HepG2 (cell line): ENCODE data around the gene NOVA2. TPM values are rescaled to one million over a fixed set of nuclear protein-coding genes. Genes with fewer than 3 reads are reported as not detected.

Source experiments
- ATAC-seq: fragments of 200-7000 bp; cut with Tn5 transposase; 3 replicates; pipeline ENCODE4 v1.9.1; 2020; ENCODE audit warnings: mild to moderate bottlenecking, moderate library complexity
- BruUV-seq: library from RNA; stranded (reverse); fragments of 400-500 nt; replicated peaks from 2 replicates; lab custom pipeline; 2021; lab: Mats Ljungman, UMichigan
- CTCF ChIA-PET: fragments of 300-600 bp; formaldehyde crosslinking; extraction: SDS; loops from one replicate; lab custom pipeline; 2021; ENCODE audit warnings: low total read pairs, inconsistent platforms, low intra/inter-chr PET ratio; lab: Yijun Ruan, JAX
- POLR2A ChIA-PET: fragments of 350-600 bp; sonication (Branson Sonifier 250); formaldehyde crosslinking; loops from one replicate; lab custom pipeline; 2020; ENCODE audit warnings: antibody characterized with exemption, inconsistent platforms; lab: Yijun Ruan, JAX
- DNase-seq: peaks from one replicate; pipeline ENCODE4 v3.0.0-alpha.2; 2015; ENCODE audit warnings: low spot score
- FAIRE-seq: peaks from 3 replicates; lab custom pipeline; 2011; peaks lifted over from hg19 to GRCh38; lab: Jason Lieb, UNC
- H2AFZ ChIP-seq: one replicate; pipeline ENCODE4 v1.6.1; 2011; ENCODE audit warnings: low read length, inconsistent platforms
- H3K27ac ChIP-seq: fragments of 300-600 bp; 3 replicates; pipeline ENCODE4 v1.8.0; 2011; ENCODE audit warnings: mixed run types, mild to moderate bottlenecking, mixed read lengths, low read length, inconsistent platforms; ENCODE audit not compliant: insufficient read depth; ENCODE audit errors: extremely low read length
- H3K27me3 ChIP-seq, 2 experiments: fragments of 200-600 bp in 1 of 2; 2 replicates in 1 of 2; 3 replicates in 1 of 2; pipeline versions ENCODE4 v1.6.0 to v1.8.0; 2011; ENCODE audit warnings: low read length in 2 of 2, mild to moderate bottlenecking in 2 of 2, moderate library complexity in 2 of 2, inconsistent platforms in 1 of 2; ENCODE audit not compliant: insufficient read depth in 2 of 2, control insufficient read depth in 1 of 2
- H3K36me3 ChIP-seq, 2 experiments: fragments of 200-600 bp in 1 of 2; replicated peaks in 1 of 2; 2 replicates in 1 of 2; 3 replicates in 1 of 2; pipeline versions ENCODE4 v1.5.1 to v1.8.0; 2011; ENCODE audit warnings: low read length in 2 of 2, inconsistent platforms in 1 of 2; ENCODE audit not compliant: insufficient read depth in 2 of 2, control insufficient read depth in 1 of 2
- H3K4me1 ChIP-seq: 2 replicates; pipeline ENCODE4 v1.5.1; 2012; ENCODE audit warnings: low read length, inconsistent platforms; ENCODE audit not compliant: insufficient read depth
- H3K4me2 ChIP-seq: 2 replicates; pipeline ENCODE4 v1.6.0; 2011; ENCODE audit warnings: low read depth, low read length, inconsistent platforms
- H3K4me3 ChIP-seq, 3 experiments: fragments of 200-600 bp in 1 of 3; sonication (generic), shearing (Covaris generic) in 1 of 3; replicated peaks in 1 of 3; 2 replicates each; pipeline ENCODE4 v1.5.1; 2011 to 2016; ENCODE audit warnings: low read length in 3 of 3, inconsistent platforms in 2 of 3, low read depth in 2 of 3, mild to moderate bottlenecking in 2 of 3, control low read depth in 1 of 3, mixed read lengths in 1 of 3; ENCODE audit not compliant: insufficient read depth in 1 of 3
- H3K79me2 ChIP-seq: one replicate; pipeline ENCODE4 v1.6.1; 2011; ENCODE audit warnings: low read length, inconsistent platforms; ENCODE audit not compliant: insufficient read depth
- H3K9ac ChIP-seq: 2 replicates; pipeline ENCODE4 v1.6.0; 2011; ENCODE audit warnings: mild to moderate bottlenecking, low read depth, low read length, inconsistent platforms; ENCODE audit not compliant: insufficient read depth
- H3K9me3 ChIP-seq: 2 replicates; pipeline ENCODE4 v1.5.1; 2012; ENCODE audit warnings: mild to moderate bottlenecking, low read length
- H4K20me1 ChIP-seq: 2 replicates; pipeline ENCODE4 v1.6.0; 2011; ENCODE audit warnings: inconsistent platforms, mild to moderate bottlenecking, low read length, moderate library complexity; ENCODE audit not compliant: insufficient read depth
- ARNT2 ChIP-seq: sonication (generic); formaldehyde crosslinking; IDR thresholded peaks from 2 replicates; pipeline ENCODE4 v1.8.0; 2022; ENCODE audit warnings: mild to moderate bottlenecking, low read depth, missing genetic modification reagents, moderate library complexity
- ARNTL ChIP-seq: sonication (generic); formaldehyde crosslinking; IDR thresholded peaks from 2 replicates; pipeline ENCODE4 v1.4.0; 2020; ENCODE audit warnings: mild to moderate bottlenecking, missing genetic modification reagents
- EZH2 ChIP-seq: conservative IDR thresholded peaks from 2 replicates; pipeline ENCODE4 v1.6.1; 2012; ENCODE audit warnings: mild to moderate bottlenecking, low read depth, low read length, moderate library complexity
- MNT ChIP-seq: fragments of 450-650 bp; IDR thresholded peaks from 2 replicates; pipeline ENCODE4 v1.6.1; 2016
- NR2F6 ChIP-seq, 2 experiments: IDR thresholded peaks; 2 replicates each; pipeline ENCODE4 v1.6.1; 2016; ENCODE audit warnings: antibody characterized with exemption in 1 of 2, mild to moderate bottlenecking in 1 of 2
- SP1 ChIP-seq, 2 experiments: fragments of 450-650 bp in 1 of 2; sonication (generic) in 1 of 2; formaldehyde crosslinking in 1 of 2; IDR thresholded peaks; 2 replicates each; pipeline versions ENCODE4 v1.4.0 to v1.6.1; 2016 to 2020; ENCODE audit warnings: missing genetic modification reagents in 1 of 2
- SPEN ChIP-seq: sonication (generic); formaldehyde crosslinking; IDR thresholded peaks from 2 replicates; pipeline ENCODE4 v1.5.1; 2020; ENCODE audit warnings: low read depth, mild to moderate bottlenecking, missing genetic modification reagents
- TBX2 ChIP-seq: sonication (generic); formaldehyde crosslinking; IDR thresholded peaks from 2 replicates; pipeline ENCODE4 v1.5.0; 2020; ENCODE audit warnings: missing genetic modification reagents, mild to moderate bottlenecking, borderline replicate concordance
- YY1 ChIP-seq: IDR thresholded peaks from 2 replicates; pipeline ENCODE4 v1.6.1; 2011; ENCODE audit warnings: low read length, low read depth, moderate library complexity, mild to moderate bottlenecking; ENCODE audit not compliant: insufficient read depth, insufficient replicate concordance
- ZNF296 ChIP-seq: sonication (generic); formaldehyde crosslinking; conservative IDR thresholded peaks from 2 replicates; pipeline ENCODE4 v1.5.0; 2020; ENCODE audit warnings: mild to moderate bottlenecking, missing genetic modification reagents
- ZNF382 ChIP-seq: sonication (generic); formaldehyde crosslinking; IDR thresholded peaks from 2 replicates; pipeline ENCODE4 v1.5.0; 2020; ENCODE audit warnings: missing genetic modification reagents, mild to moderate bottlenecking, borderline replicate concordance
- ZNF383 ChIP-seq: sonication (generic); formaldehyde crosslinking; IDR thresholded peaks from 2 replicates; pipeline ENCODE4 v1.4.0; 2020; ENCODE audit warnings: missing genetic modification reagents, mild to moderate bottlenecking, borderline replicate concordance
- ZNF484 ChIP-seq: sonication (generic); formaldehyde crosslinking; IDR thresholded peaks from 2 replicates; pipeline ENCODE4 v1.5.1; 2020; ENCODE audit warnings: mild to moderate bottlenecking, low read depth, missing genetic modification reagents, borderline replicate concordance
- ZNF598 ChIP-seq: sonication (generic); formaldehyde crosslinking; IDR thresholded peaks from 2 replicates; pipeline ENCODE4 v1.5.1; 2020; ENCODE audit warnings: mild to moderate bottlenecking, missing genetic modification reagents, borderline replicate concordance
- ZNF691 ChIP-seq: sonication (generic); formaldehyde crosslinking; IDR thresholded peaks from 2 replicates; pipeline ENCODE4 v1.4.0; 2020; ENCODE audit warnings: missing genetic modification reagents, low read depth, mild to moderate bottlenecking, borderline replicate concordance
- WGBS: methylation state at CpG from one replicate; pipeline ENCODE4 v1.1.6; 2017; ENCODE audit warnings: low lambda C conversion rate; 5-methylcytosine and 5-hydroxymethylcytosine counted together
- in situ Hi-C: cut with HindIII; loops from 2 replicates; pipeline ENCODE4 v1.10.0; 2017; ENCODE audit warnings: low pct_unique_long_range_greater_than_20kb; ENCODE audit not compliant: extremely low pct_ligation_motif_present
- intact Hi-C: fragments of 100-400 bp; cut with micrococcal nuclease; formaldehyde crosslinking; loops from one replicate; pipeline ENCODE4 v1.10.0; 2022; ENCODE audit not compliant: unreplicated experiment
- polyA plus RNA-seq, 8 experiments: library from polyadenylated mRNA; depleted of rRNA in 3 of 8; stranded (reverse) in 7 of 8; unstranded in 1 of 8; fragments of >200 nt; fragmentation: Illumina TruSeq in 4 of 8; extraction: Trizol in 4 of 8; gene quantifications; 2 replicates each; pipeline versions ENCODE4 v1.2.1 to v1.2.3, GENCODE V29; 2011 to 2016; ENCODE audit warnings: low read depth in 4 of 8, missing spikeins in 1 of 8, mixed read lengths in 1 of 8; ENCODE audit not compliant: insufficient read depth in 1 of 8
- total RNA-seq, 5 experiments: library from RNA; depleted of rRNA; stranded (reverse); fragments of >200 nt; fragmentation: Illumina TruSeq; extraction: Trizol; gene quantifications; 2 replicates each; pipeline ENCODE4 v1.2.3, GENCODE V29; 2016; ENCODE audit warnings: low read depth in 1 of 5
- TF ChIP-seq, protein P1 (sequence below): sonication (generic); formaldehyde crosslinking; conservative IDR thresholded peaks from 2 replicates; pipeline ENCODE4 v1.8.0; 2022; ENCODE audit warnings: missing genetic modification reagents

NOVA2 gene
- total and polyA plus RNA-seq, 2 of the 13 experiments (the other 11 are each of a cell fraction or from before 2014, with no cell fraction given), result not detected

- H3K79me2 ChIP-seq, result no peaks in the 10 kb centered on the region
- no TSS peak for BruUV-seq
- H2AFZ ChIP-seq, result no peak overlapping the region
- H3K4me3 ChIP-seq, result no peak overlapping the region
- H3K9ac ChIP-seq, result no peak overlapping the region
- H3K4me1 ChIP-seq, result no peaks in the 10 kb centered on the region
- TF ChIP-seq MNT, result no peak
- no peak for TF ChIP-seq NR2F6 (IDR thresholded peaks at IDR 0.05)
- TF ChIP-seq NR2F6 (CRISPR knock-in tag; IDR thresholded peaks at IDR 0.05), result no peak
- no peak for TF ChIP-seq ZNF598
- TF ChIP-seq ARNTL (CRISPR knock-in tag), result no peak
- TF ChIP-seq SPEN (CRISPR knock-in tag), result no peak
- no peak for TF ChIP-seq EZH2
- TF ChIP-seq ZNF691 (CRISPR knock-in tag), result no peak
- no peak for TF ChIP-seq ZNF484 (CRISPR knock-in tag)
- TF ChIP-seq ARNT2 (CRISPR knock-in tag), result no peak
- TF ChIP-seq ZNF382 (CRISPR knock-in tag), result no peak
- TF ChIP-seq, protein P1, sequence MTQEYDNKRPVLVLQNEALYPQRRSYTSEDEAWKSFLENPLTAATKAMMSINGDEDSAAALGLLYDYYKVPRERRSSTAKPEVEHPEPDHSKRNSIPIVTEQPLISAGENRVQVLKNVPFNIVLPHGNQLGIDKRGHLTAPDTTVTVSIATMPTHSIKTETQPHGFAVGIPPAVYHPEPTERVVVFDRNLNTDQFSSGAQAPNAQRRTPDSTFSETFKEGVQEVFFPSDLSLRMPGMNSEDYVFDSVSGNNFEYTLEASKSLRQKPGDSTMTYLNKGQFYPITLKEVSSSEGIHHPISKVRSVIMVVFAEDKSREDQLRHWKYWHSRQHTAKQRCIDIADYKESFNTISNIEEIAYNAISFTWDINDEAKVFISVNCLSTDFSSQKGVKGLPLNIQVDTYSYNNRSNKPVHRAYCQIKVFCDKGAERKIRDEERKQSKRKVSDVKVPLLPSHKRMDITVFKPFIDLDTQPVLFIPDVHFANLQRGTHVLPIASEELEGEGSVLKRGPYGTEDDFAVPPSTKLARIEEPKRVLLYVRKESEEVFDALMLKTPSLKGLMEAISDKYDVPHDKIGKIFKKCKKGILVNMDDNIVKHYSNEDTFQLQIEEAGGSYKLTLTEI, result no peak
- no peak for TF ChIP-seq YY1
- TF ChIP-seq SP1 (IDR thresholded peaks at IDR 0.05), result no peak
- TF ChIP-seq SP1 (CRISPR knock-in tag; IDR thresholded peaks at IDR 0.05), result no peak
- TF ChIP-seq ZNF383 (CRISPR knock-in tag), result no peak
- TF ChIP-seq ZNF296, result no peak
- TF ChIP-seq TBX2 (CRISPR knock-in tag), result no peak
- ChIA-PET CTCF (no interaction called here), POLR2A (no interaction called here)
- H3K27me3 ChIP-seq, result peaks cover 2 to 35% of the 10 kb centered on the region in 2 experiments; a peak in 4 of 5 replicates
- no peak for ATAC-seq
- in situ Hi-C loops (no loop called here), intact Hi-C loops (no loop called here)
- no peaks in the 10 kb centered on the region for H3K36me3 ChIP-seq
- no peak overlapping the region for H3K4me2 ChIP-seq
- no peak overlapping the region for H3K27ac ChIP-seq
- WGBS, result 55% methylated on average over 11 of the region's 15 CpGs
- no peak for FAIRE-seq
- DNase-seq, result no peak
- H3K9me3 ChIP-seq, result no peaks in the 10 kb centered on the region
- H4K20me1 ChIP-seq, result no peaks in the 10 kb centered on the region
Measured at GRCh38 chr19:45962021-45962420, 11.6 kb downstream of the NOVA2 start.
